Measurements from ENCODE around the gene ENSA.

DNA sequence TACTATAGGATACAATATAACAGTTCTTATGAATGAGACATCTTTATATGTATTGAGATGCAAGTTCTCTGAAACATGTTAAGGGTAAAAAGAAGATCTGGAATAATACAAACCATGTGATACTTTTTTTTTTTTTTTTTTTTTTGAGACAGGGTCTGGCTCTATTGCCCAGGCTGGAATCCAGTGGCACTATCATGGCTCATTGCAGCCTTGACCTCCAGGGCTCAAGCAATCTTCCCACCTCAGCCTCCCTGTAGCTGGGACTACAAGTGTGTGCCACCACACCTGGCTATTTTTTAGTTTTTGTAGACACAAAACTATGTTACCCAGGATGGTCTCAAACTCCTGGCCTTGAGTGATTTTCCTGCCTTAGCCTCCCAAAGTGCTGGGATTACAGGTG lies 27.9 kb downstream of the ENSA start:
- TF ChIP-seq CTCF (IDR thresholded peaks at IDR 0.05; ENCODE audit: insufficient read depth, low read length, poor library complexity, severe bottlenecking) (no peak), EZH2phosphoT487 (conservative IDR thresholded peaks at IDR 0.05; ENCODE audit: low read length) (no peak)
